HG03108 (cell line): ENCODE data around the gene DUSP28.
"Not testable (repeated sequence)": the region's sequence is repeated elsewhere in the genome, so short reads cannot be mapped to it uniquely, and the experiment has no call there.

Experiments
- ATAC-seq: cut with Tn5 transposase; IDR thresholded peaks from one replicate; pipeline ENCODE4 v1.9.1; 2021; ENCODE audit warnings: moderate library complexity; ENCODE audit not compliant: unreplicated experiment

The DUSP28 gene

DNA sequence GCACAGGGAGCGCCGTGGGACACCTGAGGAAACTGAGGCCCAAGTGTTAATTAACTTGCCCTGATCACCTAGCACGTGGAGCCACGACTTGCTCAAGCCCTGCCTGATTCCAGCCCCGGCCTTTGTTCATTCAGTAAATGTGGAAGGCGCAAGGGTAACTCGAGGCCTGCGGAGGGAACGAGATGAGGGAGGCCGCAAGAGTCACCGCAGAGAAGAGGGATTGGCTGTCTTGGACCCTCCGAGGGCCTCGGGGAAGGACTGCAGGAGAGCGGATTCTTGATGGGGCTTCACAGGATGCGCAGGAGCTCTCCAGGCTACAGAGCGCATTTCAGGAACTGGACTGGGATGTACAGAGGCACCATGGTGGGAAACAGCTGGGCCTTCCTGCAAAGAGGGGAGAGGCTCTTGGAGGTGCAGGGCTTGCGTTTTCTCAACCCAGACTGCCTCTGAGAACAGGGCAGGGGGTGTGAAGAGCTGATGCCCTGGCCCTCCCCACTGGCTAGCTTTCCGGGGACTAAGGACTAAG, 1.9 kb upstream of the DUSP28 start:
- ATAC-seq = no peak

DNA sequence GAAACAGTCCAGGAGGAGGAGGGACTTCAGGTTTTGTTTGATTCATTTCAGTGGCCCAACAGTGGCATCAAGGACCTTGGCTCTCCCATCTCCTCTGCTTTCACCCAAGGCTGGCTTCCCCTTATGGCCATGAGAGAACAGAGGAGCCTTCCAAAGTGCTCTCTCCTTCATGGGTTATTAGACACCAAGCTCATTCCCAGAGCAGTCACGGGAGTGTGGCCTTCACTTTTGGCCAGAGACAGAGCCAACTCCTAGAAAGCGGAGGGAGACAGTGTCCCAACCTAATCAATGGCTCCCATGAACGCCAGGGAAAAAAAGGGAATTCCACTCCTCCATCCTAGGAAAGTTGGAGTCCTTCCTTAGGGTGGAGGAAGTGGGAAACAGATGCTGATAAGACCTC, 871 bp upstream of the DUSP28 start:
- ATAC-seq = no peak

DNA sequence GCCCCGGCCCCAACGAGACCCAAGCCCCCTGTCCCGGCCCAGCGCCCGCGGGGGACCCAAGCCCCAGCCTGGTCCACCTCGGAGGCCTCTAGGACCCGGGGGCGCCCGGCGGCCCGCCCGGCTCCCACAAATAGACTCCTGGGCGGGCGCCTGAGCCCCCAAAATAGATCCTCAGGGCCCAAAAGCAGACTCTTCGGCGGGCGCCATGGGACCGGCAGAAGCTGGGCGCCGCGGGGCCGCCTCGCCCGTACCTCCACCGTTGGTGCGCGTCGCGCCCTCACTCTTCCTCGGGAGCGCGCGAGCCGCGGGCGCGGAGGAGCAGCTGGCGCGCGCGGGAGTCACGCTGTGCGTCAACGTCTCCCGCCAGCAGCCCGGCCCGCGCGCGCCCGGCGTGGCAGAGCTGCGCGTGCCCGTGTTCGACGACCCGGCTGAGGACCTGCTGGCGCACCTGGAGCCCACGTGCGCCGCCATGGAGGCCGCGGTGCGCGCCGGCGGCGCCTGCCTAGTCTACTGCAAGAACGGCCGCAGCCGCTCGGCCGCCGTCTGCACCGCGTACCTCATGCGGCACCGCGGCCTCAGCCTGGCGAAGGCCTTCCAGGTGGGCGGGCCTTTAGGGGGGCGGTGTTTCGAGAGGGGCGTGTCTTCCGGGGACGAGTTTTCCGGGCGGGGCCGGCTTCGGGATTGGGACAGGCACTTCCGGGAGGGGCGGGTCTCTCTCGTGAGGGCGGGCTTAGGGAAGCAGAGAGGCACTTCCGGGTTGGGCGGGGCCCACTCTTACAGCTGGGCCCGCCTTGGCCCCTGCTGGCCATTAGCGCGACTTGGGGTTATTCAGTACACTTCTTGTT, 545 bp downstream of the DUSP28 start:
- ATAC-seq = peak; percentile 46

DNA sequence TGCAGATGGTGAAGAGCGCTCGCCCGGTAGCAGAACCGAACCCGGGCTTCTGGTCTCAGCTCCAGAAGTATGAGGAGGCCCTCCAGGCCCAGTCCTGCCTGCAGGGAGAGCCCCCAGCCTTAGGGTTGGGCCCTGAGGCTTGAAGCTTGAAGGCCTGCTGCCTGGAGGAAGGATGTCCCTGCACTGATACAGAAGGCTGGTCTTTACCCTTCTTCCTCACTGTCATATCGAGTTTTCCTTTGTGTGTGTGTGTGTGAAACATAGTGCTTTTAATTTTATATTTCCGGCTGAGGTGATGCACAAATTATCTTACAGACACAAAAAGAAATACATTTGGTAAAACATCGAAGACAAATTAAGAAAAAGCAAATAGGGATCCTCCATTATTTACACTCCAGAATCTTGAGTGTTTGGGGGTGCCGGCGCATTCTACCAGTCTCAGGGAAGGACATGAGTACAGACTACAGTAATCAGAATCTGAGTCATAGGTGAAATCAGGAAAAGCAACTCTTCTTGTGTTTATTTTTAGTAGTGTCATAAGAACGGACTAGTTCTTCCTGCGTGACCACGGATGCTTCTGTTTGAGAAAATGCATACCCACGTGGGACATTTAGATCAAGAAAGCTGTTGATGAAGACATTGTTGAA, 1.3 kb downstream of the DUSP28 start:
- ATAC-seq = no peak

DNA sequence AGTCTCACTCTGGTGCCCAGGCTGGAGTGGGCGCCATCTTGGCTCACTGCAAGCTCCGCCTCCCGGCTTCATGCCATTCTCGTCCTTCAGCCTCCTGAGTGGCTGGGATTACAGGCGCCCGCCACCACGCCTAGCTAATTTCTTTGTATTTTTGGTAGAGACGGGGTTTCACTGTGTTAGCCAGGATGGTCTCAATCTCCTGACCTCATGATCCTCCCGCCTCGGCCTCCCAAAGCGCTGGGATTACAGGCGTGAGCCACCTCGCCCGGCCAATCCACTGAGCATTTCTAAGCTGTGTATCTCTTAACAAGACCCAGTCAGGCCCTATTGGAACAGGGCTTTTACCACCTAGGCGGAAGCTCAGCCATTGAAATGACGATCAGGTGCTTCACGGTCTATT, 3.1 kb downstream of the DUSP28 start:
- ATAC-seq = not testable (repeated sequence)

DNA sequence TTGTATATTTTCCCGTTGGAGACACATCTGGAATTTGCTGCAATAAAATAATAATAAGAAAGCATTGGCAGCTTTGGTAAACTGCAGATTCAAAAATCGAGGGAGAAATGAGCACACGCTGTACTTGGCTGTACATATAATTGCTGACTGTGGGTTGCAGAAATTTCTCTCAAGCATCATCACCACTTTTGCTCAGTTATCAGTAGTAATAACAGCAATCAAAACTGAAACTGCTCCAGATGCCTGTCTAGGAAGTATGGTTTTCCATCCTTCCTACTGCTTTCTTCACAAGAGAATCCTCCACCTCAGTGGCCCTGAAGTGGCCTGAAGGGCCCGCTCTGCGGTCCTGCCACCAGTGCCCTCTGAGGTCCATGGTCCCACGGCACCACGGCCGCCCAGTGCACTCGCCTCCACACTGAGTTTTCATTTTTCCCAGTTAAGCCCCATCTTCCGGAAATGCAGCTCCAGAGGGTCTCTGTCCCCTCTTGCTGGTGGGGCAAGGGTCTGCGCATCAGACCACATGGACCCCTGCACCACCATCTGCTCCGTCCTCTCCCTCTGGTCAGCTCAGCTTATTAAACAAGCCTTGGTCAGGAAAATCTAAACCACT, 3.9 kb downstream of the DUSP28 start:
- ATAC-seq = no peak

DNA sequence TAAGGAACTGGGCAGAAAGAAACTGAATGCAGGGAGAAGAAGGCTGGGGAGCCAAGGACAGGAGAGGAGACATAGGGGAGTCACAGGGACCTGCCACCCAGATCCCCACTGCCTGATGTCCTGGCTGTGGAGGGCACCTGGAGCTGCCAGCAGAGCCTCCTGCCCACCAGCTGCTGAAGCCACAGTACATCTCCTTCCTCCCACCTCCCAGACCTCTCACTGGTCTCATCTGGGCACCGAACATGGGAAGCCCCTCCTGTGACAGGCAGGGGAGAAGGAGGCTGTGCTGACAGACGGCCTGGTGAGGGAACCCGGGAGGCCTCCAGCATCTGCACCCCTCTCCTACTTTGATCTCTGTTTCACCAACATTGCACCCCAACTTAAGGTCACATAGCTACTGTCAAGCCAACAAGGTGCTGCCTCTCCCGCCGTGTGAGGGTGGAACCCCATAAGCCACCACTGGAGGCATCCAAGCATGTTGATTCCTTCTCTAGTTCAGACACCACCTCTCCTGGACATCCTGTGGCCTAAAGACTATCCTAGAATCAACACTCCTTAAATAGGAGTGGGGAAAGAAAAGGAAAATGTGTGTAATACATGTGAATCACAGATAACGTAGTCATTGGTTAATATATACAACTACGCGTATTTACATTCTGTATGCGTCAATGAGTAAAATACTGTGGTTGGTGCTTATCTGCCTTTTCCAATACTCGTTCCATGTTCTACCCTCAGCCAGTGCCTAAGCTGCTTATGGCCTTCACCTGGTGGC, 4.6 kb downstream of the DUSP28 start:
- no peak for ATAC-seq

DNA sequence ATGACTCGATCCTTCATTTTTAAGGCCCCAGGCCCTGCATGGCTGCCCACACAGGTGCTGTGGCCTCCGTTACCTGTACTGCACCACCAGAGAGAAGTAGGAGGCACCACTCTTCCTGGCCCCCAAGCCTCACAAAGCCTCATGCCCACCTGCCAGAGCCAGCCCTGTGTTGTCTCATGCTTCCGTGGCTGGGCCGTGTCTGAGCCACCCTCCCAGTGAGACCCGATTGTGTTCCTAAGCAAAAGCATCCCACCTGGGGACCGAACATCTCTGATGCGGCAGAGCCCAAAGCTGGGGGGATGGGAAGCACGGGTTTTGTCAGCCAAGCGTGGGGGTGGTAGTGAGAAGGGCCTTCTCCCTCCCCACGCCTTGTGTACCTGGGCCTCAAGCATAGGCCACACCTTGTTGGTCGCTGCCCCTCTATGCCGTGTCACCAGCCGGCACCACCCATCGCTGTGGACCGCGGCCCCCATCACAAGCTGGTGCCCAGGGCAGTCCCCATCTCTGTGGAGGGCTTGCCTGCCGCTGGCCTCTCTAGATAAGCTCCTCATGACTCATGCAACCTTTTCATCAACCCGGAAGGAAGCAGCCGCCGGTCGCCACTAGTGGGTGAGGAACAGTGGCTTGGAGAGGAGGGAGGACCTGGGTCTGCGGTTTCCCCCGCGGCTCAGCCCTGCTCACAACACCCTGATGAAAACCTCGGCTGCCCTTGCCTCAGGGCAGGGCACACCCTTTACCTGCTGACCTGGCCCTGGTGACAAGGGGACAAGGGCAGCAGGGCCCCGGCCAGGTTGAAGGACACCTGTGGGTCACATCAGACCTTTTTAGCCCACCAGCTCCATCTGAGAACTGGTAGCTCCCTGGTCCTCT, 5.4 kb downstream of the DUSP28 start:
- ATAC-seq = peak; percentile 34

DNA sequence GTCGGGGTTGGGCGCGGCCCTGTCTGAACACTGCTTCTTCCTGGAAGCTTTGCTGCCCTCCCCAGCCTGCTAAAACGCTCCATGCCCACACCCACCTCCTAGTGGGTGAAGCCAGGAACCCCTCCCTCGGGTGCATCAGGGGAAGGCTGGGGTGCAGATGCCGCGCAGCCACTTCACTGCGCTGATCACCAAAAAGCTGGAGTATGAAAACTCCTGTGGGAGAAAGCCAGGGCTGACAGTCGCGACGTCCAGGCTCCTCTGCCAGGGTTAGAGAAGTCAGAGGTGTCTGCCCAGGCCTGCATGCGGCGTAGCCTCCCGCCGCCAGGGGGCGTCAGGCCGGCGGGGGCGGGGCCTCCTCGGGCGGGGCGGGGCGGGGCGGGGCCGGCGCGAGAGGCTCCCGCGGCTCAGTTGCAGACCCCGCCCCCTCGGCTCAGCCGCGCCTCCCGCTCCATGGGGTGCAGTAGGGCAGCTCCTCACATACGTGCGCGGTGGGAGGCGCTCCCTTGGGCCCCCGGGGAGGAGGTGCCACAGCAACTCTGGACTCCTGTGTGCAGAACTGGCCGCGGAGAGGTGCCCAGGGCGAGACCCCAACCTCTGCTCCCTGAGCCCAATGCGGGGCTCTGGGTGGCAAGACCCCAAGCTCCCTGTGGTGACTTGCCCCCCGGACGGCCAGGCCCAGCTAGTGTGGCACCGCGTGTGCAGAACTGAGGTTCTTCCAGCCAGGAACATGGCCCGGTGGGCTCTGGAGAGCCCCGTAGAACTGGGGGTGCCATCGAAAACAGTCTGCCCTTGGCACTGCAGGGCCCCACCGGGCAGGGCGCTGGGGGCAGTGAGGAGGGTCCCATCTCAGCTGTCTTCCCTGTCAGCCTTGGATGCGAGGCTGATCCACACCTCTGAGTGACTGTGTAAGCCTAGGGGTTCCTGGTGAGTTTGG, 6.3 kb downstream of the DUSP28 start:
- peak; percentile 48 for ATAC-seq

DNA sequence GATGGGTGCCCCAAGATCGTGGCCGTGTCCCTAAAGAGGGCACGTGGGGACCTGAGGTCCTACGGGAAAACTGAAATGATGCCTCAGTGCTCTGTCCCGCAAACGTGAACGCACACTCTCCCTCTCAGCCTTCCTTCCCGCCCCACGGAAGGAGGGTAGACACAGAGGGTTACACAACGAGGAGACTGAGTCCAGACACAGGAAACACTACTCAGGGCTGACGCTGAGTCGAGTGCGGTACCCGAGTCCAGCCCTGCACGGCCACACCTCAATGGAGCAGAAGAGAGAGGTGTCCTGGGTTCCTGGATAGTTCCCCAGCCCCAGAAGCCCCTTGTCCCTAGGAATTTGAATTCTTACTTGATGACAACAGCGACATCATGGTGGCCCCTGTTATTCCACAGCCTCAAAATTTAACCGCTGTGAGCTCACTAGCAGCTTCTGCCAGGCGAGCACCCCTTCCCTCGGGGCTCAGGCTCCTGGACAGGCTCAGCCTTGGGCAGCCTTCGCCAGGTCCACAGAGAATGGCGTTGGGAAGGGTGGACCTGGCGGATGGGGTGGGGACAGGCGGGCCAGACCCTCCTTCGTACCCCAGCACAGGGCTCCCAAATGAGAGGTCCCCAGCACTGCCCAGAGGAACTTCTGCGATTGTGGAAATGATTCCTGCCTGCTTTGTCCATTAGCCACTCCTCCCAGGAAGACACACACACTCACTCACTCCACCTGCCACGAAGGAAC, 7.1 kb downstream of the DUSP28 start:
- no peak for ATAC-seq

DNA sequence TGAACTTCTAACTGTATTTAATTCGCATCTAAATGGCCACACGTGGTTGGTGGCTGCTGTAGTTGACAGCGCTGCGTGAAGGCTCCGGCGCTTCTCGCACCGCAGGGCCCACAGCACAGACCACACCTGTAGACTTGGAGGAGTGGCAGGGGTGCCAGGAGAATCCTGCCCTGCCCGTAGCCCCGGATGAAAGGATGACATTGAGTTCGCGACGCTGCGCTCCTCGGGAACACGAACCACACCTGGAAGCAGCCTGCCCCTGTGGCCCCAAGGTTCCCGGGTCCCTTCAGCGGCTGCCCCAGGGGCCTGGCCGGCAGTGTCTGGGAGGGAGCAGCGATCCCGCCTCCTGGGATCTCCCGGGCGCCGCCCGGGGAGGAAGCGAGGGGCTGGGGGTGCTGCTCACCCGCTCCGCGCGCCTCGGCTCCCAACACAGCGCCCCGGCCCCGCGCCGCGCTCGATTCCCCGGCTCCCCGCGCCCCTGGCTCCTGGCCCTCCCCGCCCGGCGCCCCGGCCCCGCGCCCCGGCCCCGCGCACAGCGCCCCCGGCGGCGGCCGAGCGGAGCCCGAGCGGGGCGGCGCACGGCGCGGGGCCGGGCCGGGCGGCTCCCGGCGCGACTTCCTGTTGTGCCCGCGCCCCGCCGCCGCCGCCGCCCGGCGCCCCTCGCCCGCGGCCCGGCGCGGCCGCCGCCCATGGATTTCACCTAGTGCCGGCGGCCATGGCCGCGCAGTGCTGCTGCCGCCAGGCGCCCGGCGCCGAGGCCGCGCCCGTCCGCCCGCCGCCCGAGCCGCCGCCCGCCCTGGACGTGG, 7.9 kb downstream of the DUSP28 start, which contains the start of gene RNPEPL1:
TSS of gene RNPEPL1 (plus strand) at position 613 of the 806 bp plus-strand sequence. CDS start at position 716, 103 bp downstream.
- no peak for ATAC-seq

DNA sequence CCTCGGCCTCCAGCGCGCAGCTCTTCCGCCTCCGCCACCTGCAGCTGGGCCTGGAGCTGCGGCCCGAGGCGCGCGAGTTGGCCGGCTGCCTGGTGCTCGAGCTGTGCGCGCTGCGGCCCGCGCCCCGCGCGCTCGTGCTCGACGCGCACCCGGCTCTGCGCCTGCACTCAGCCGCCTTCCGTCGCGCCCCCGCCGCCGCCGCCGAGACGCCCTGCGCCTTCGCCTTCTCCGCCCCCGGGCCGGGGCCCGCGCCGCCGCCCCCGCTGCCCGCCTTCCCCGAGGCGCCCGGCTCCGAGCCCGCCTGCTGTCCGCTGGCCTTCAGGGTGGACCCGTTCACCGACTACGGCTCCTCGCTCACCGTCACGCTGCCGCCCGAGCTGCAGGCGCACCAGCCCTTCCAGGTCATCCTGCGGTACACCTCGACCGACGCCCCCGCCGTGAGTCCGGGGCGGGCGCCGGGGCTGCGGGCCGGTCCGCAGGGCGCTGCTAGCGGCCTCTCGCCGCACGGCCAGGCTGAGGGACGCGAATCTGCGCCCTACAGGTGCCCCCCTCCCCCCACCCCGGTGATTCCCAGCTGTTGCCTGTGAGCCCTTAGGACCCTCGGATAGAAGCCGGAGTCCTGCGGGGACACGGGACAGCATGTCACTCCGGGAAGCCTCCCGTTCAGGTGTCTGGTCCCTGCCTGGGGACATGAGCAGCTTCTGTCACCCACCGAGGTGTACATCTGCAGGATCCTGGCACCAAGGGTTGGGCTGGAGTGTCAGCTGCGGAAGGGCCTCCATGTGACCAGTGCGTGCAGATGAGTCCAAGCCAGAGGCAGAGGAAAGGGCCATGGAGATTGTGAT, 8.7 kb downstream of the DUSP28 start:
- ATAC-seq = no peak

DNA sequence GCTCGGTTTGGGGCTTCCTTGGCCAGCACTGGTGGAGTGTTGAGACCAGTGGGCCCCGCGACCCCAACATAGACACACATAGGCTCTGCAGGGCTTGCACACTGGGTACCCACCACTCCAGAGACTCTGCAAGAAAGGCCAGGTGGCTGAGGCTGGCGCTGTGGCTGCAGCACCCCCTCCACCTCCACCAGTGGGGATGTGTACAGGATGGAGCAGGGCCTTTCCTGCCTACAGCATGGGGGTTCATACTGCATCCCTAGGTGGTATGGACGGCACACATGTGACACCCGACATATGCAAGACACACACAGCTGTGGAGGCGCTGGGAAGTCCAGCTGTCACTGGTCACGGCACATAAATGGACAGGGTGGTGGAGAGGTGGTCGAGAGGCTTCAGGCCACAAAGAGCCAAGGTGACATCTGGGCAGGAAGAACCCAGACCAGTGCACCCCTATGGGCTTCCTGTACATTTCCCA, 9.4 kb downstream of the DUSP28 start:
- ATAC-seq = no peak

DNA sequence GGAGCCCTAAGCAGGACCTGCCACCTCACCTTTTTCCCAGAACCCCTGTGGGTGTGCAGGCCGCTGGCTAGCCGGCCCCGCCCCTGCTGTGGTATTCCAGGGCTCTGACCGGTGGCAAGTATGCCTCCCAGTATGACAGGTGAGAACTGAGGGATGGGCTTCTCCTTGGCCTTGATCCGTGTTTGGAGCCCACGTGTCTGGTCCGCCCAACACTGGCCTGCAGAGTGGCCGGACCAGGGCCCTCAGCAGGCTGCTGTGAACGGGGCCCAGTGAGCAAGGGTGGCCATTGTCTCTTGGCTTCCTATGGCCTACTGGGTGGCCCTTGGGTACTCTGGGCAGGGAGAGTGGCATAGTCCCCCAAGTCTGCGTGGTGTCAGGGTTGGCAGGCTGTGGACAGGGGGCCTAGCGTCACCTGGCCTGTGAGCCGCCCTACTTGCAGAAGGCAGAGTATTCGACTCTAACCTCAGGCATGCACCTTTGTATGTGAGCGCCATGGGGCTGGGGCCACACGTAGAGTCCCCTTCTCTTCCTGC, 9.9 kb downstream of the DUSP28 start:
- no peak for ATAC-seq

DNA sequence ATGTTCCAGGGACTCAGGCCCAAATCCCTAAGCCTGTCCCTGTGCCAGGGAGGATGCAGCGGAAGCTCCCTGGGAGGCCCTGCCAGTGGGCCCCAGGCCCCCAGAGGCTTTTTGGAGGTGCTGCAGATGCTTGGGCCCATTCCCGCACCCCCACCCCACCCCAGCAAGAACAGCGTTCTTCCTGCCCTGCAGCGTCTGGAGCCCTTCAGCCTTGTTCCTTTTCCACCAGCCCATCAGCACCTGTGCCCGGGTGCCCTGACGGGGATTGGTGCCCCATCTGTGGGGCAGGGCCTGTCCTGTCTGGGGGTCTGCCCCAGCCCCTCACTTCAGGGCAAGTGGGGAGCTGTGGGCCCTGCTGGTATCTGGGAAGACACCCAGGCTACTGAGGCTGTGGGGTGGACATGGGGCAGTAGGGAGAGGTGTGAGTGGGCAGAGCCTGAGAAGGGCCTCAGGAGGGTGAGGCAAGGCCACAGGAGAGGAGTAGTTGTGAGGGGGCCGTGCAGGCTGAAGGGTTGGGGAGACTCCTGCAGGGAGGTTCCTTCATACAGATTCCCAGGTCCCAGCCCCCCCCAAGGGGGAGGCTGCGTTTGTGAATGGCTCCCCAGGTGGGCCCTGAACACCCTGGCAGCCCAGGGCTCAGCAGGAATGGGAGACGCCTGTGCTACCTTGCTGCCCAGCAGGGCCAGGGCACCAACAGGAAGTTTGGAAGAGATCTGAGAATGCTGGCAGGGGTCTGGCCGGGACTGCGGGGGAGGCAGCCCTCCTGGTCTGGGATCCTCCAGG, 10.6 kb downstream of the DUSP28 start:
- ATAC-seq = no peak
